Measurements from ENCODE around the gene LRRC43. TPM values are rescaled to one million over a fixed set of nuclear protein-coding genes. Genes with fewer than 3 reads are reported as not detected.

LRRC43 gene
- total RNA-seq, 2 experiments from 2014 or later: 0.38 TPM; not detected in 1

DNA sequence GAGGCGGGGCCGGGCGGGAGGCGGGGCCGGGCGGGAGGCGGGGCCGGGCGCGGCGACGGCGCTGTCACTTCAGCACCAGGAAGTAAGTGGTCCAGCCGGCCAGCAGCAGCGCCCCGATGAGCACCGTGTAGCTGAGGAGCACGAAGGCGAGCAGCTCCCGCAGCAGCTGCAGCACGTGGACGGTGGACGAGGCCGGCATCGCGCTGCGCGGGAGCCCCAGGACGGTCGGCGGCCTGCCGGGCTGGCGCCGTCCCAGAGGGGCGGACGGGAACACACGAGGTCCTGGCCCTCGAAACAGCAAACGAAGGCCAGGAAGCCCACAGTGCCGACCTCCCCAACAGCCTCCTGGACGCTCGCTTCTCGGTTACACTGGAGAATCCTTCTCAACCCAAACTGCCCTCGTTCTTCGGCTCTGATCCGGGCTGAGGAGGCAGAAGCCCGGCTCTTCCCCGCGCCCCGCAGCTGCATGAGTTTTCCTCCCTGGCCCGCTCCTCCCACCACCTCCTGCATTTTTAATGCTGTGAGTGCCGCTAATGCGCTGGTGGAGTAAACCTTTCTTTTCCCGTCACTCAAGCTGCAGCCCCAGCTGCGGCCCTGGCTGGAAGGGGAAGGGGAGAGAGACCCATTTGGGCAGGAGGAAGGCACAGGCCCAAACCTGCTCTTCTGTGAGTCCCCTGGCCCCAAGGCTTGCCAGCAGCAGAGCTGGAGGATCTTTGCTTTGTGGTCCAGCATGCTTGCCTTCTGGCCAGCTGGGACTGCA is 43.6 kb downstream of the LRRC43 start:
- H3K9me3 Mint-ChIP-seq: no peaks in the 10 kb centered on the region
- H3K4me3 Mint-ChIP-seq: peak overlapping the region; percentile 84
- peaks cover 33% of the 10 kb centered on the region for H3K36me3 Mint-ChIP-seq (ENCODE audit: low read depth)
- H3K27me3 Mint-ChIP-seq: no peaks in the 10 kb centered on the region
- no peak for DNase-seq
- no peak overlapping the region for H3K27ac Mint-ChIP-seq
- H3K4me1 Mint-ChIP-seq: peaks cover 43% of the 10 kb centered on the region
- ChIA-PET POLR2A (interaction anchor here (0.6 to 5.1 kb wide), 16 partner anchors 8 to 826 kb away, joined by 3 to 86 read pairs (median 4); partner anchors contain the start of genes B3GNT4, RNF34, TMEM120B and VPS33A), CTCF (interaction anchor here (0.6 to 3.8 kb wide), 7 partner anchors 11 to 432 kb away, joined by 3 to 24 read pairs (median 4); partner anchors contain the start of gene VPS33A)

DNA sequence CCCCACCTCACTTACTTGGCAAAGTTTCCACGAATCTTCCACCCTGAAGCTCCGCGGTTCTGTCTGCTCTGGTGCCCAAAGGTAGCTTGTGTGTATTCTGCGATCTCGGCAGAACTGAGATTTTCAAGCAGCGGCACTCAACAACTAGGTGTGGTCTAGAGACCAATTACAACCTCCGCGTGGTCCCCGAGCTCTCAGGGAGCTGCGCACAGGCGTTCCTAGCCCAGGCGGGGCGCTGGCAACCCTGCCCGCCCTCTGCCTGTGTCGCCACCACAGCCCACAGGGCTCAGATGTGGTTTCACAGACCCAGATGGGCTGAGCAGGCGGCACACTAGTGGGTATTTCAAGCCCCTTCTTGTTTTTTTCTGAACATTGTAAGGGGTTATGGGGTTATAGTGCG is 44.4 kb downstream of the LRRC43 start:
- H3K4me1 Mint-ChIP-seq: peaks cover 43% of the 10 kb centered on the region
- peak; percentile 45 for DNase-seq
- H3K27ac Mint-ChIP-seq: no peak overlapping the region
- H3K36me3 Mint-ChIP-seq (ENCODE audit: low read depth): peaks cover 32% of the 10 kb centered on the region
- peak overlapping the region; percentile 84 for H3K4me3 Mint-ChIP-seq
- ChIA-PET CTCF (interaction anchor here (0.6 to 3.8 kb wide), 3 partner anchors 17 to 39 kb away, joined by 4 to 24 read pairs (median 20); partner anchors contain the start of gene VPS33A), POLR2A (interaction anchor here (1.1 to 5.1 kb wide), 4 partner anchors 13 to 40 kb away, joined by 5 to 86 read pairs (median 32); partner anchors contain the start of gene VPS33A)
- H3K9me3 Mint-ChIP-seq: no peaks in the 10 kb centered on the region
- H3K27me3 Mint-ChIP-seq: no peaks in the 10 kb centered on the region

DNA sequence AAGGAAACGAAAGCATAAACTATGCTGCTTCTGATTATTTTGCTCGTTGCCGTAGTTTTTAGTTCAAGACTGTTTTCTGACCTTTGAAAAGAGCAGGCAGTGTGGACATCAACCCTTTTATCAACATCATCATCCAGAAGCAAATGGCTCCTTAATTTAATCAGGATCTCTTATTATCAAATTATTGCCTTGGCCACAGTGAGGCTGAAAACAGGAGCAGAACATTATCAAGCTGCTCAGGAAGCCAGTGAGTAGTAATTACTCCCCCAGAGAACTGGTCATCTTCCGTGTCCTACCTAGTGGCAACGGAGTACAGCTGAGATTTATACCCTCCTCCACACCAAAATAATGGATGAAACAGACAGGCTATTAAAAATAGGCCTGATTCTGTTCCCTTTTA is 45.2 kb downstream of the LRRC43 start:
- Mint-ChIP-seq H3K4me1 (peaks cover 39% of the 10 kb centered on the region), H3K36me3 (ENCODE audit: low read depth) (peaks cover 31% of the 10 kb centered on the region), H3K27me3 (no peaks in the 10 kb centered on the region), H3K4me3 (peak overlapping the region; percentile 84), H3K27ac (peak overlapping the region; percentile 41), H3K9me3 (no peaks in the 10 kb centered on the region)
- ChIA-PET CTCF (interaction anchor here (3.6 to 3.8 kb wide), 2 partner anchors 16 to 38 kb away, joined by 20 to 24 read pairs; partner anchors contain the start of gene VPS33A), POLR2A (interaction anchor here (4.2 kb wide), 1 partner anchor 17 kb away, joined by 86 read pairs; no protein-coding TSS in a partner anchor)
- DNase-seq: no peak

DNA sequence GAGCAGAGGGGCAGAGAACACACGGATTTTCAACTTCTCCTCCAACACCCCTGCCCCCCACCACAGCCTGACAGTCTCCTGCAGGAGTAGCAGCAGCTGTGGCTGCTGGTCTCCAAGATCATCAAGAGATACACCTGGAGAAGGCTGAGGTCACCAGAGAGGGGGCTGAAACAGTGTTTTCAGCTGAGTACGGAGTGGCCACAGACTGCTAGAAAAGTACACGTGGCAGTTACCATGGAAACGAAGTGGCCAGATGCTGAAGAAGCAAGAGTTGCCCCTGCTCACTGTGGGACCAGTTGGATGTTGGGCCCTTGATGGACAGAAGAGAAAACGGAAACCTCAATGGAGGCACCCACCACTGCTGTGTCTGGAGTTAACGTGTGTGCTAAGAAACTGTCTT is 47.9 kb downstream of the LRRC43 start:
- POLR2A ChIA-PET: no interaction called here
- peaks cover 29% of the 10 kb centered on the region for H3K36me3 Mint-ChIP-seq (ENCODE audit: low read depth)
- no peaks in the 10 kb centered on the region for H3K27me3 Mint-ChIP-seq
- no peak overlapping the region for H3K27ac Mint-ChIP-seq
- no peak for DNase-seq
- CTCF ChIA-PET: interaction anchor here (1.9 kb wide), 1 partner anchor 14 kb away, joined by 4 read pairs; no protein-coding TSS in a partner anchor
- peaks cover 22% of the 10 kb centered on the region for H3K4me1 Mint-ChIP-seq
- no peaks in the 10 kb centered on the region for H3K9me3 Mint-ChIP-seq
- H3K4me3 Mint-ChIP-seq: no peak overlapping the region

DNA sequence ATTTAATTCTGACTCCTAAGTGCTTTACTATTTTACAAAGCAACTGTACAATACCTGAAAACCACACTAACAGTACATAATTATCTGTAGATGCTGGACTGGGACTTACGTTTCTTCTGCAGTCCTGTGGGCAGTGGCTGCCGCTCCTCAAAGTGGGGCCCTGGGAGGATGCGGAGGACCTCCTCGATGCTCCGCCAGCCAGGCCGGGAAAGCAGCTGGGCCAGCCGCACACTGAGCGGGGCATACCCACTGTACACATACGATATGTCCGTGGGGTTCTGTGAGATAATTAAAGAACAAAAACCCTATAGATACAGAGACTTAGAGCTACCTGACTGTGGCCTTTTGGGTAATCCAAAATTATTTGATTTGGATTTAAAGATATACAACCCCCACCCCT is 49.8 kb downstream of the LRRC43 start:
- POLR2A ChIA-PET: interaction anchor here (1.5 kb wide), 1 partner anchor 9 kb away, joined by 3 read pairs; no protein-coding TSS in a partner anchor
- H3K4me3 Mint-ChIP-seq: no peak overlapping the region
- H3K36me3 Mint-ChIP-seq (ENCODE audit: low read depth): peaks cover 35% of the 10 kb centered on the region
- no peaks in the 10 kb centered on the region for H3K27me3 Mint-ChIP-seq
- no peaks in the 10 kb centered on the region for H3K9me3 Mint-ChIP-seq
- H3K4me1 Mint-ChIP-seq: peaks cover 8% of the 10 kb centered on the region
- no peak overlapping the region for H3K27ac Mint-ChIP-seq
- no peak for DNase-seq
- CTCF ChIA-PET: interaction anchor here (1.5 kb wide), 1 partner anchor 12 kb away, joined by 4 read pairs; no protein-coding TSS in a partner anchor

DNA sequence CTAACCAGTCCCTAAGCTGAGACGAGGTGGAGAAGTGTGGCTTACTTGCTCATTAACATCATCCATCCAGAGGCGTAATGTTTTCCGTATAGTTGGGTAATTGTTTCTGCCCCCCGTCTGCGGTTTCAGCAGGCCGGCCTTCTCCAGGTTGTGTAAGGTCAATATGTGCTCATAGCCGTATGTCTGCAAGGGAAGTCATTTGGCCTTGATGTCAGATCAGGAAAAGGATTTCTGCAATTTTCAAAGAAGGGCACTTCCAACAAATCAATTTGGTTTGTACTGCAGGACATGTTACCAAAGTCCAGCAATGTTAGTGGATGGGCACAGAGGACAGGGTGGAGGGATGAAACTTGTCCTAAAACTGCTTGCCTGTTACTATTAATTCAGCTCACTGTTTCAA is 52.8 kb downstream of the LRRC43 start:
- CTCF ChIA-PET: no interaction called here
- Mint-ChIP-seq H3K27ac (no peak overlapping the region), H3K4me3 (no peak overlapping the region), H3K4me1 (peaks cover 2% of the 10 kb centered on the region), H3K36me3 (ENCODE audit: low read depth) (peaks cover 47% of the 10 kb centered on the region), H3K27me3 (no peaks in the 10 kb centered on the region), H3K9me3 (no peaks in the 10 kb centered on the region)
- POLR2A ChIA-PET: interaction anchor here (1.2 kb wide), 1 partner anchor 9 kb away, joined by 4 read pairs; no protein-coding TSS in a partner anchor
- DNase-seq: no peak

DNA sequence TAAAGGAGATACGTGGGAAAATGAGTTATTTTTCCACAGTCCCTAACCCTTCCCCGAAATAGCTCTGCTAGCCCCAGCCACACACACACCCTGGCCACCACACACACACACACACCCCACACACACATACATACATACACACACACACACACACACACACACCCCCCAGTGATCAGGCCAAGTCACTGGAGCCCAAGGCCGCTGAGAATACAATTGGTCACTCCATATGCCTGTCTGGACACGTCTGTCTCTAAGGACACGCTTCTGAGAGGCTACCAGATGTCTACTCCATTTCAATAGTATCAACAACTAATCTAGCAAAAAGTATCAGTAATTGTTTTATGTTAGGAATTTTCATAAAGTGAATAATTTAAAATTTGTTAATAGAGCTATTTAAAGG is 55.9 kb downstream of the LRRC43 start:
- POLR2A ChIA-PET: interaction anchor here (0.5 kb wide), 1 partner anchor 343 kb away, joined by 3 read pairs; no protein-coding TSS in a partner anchor
- H3K27me3 Mint-ChIP-seq: no peaks in the 10 kb centered on the region

DNA sequence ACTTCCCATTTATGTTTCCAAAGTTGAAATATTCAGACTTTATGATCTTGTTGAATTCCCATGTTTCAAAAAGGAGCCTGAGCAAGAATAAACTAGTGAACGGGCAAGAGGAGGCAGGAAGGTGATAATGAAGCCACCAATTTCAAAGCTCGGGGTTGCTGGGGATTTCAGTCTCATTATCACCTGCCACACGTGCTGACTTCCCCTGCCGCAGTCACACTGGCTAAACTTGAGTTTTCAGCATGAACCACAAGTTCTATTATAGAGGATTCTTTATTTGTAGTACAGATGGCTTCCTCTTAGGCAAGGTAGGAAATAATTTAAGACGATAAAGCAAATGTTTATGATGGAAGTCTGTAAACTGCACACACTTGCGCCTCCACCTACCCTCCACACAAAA is 61.0 kb downstream of the LRRC43 start:
- CTCF ChIA-PET: interaction anchor here (1.4 to 2.3 kb wide), 4 partner anchors 18 to 449 kb away, joined by 4 to 20 read pairs (median 9); partner anchors contain the start of genes CFAP251 and DIABLO
- peaks cover 24% of the 10 kb centered on the region for H3K36me3 Mint-ChIP-seq (ENCODE audit: low read depth)
- H3K27ac Mint-ChIP-seq: peak overlapping the region; percentile 96
- no peaks in the 10 kb centered on the region for H3K27me3 Mint-ChIP-seq
- DNase-seq: peak; percentile 39
- H3K4me3 Mint-ChIP-seq: peak overlapping the region; percentile 70
- no peaks in the 10 kb centered on the region for H3K9me3 Mint-ChIP-seq
- POLR2A ChIA-PET: interaction anchor here (0.8 to 3.7 kb wide), 12 partner anchors 8 to 1358 kb away, joined by 3 to 86 read pairs (median 4); partner anchors contain the start of genes DDX55, DIABLO, KNTC1 and RSRC2
- peaks cover 31% of the 10 kb centered on the region for H3K4me1 Mint-ChIP-seq

More for the DNA sequence above, 55.9 kb downstream of the LRRC43 start:
- Mint-ChIP-seq H3K27ac (no peak overlapping the region), H3K36me3 (ENCODE audit: low read depth) (peaks cover 36% of the 10 kb centered on the region), H3K4me1 (peaks cover 13% of the 10 kb centered on the region), H3K4me3 (no peak overlapping the region), H3K9me3 (no peaks in the 10 kb centered on the region)
- DNase-seq: no peak
- CTCF ChIA-PET: interaction anchor here (0.6 kb wide), 1 partner anchor 20 kb away, joined by 3 read pairs; no protein-coding TSS in a partner anchor

DNA sequence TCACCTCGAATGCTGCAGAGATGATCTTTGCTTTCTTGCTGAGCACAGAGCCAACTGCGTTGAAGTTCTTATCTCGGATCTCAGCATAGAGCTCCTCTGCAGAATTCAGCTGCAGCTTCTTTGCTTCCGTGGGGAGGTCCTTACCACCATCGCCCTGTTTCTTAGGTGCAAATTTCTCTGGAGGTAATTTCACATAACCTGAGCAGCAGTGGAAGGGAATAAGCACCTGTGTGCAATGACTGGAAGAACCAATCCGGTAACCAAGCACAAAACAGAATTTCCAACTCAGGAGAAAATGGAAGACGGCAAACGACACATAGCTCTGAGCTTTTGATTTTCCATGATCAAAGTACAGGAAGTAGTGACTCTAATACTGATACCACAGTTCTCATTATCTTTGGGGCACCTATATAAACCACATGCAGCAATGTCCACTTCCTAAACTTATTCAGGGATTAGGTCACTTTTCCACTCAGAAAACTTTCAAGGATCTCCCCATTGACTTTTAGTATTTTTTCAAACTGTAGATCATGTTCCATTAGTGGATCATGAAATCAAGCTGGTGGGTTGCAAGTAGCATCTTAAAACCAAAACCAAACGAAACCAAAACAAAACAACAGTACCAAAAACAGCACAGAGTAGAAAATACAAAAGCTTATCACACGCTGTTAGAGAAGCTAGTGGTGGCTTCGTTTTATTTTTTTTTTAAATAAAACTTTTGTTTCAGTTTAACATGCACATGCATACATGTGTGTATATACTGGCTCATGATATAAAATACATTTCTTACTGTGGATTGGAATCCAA is 61.8 kb downstream of the LRRC43 start:
- ChIA-PET POLR2A (interaction anchor here (0.7 to 3.7 kb wide), 18 partner anchors 8 to 1357 kb away, joined by 3 to 86 read pairs (median 4); partner anchors contain the start of genes DDX55, DIABLO, KNTC1 and RSRC2), CTCF (interaction anchor here (0.8 to 2.3 kb wide), 10 partner anchors 11 to 450 kb away, joined by 3 to 20 read pairs (median 4); partner anchors contain the start of genes CFAP251 and DIABLO)
- H3K4me3 Mint-ChIP-seq: peak overlapping the region; percentile 70
- peaks cover 30% of the 10 kb centered on the region for H3K36me3 Mint-ChIP-seq (ENCODE audit: low read depth)
- no peaks in the 10 kb centered on the region for H3K9me3 Mint-ChIP-seq
- peak overlapping the region; percentile 96 for H3K27ac Mint-ChIP-seq
- DNase-seq: peak; percentile 49
- H3K4me1 Mint-ChIP-seq: peaks cover 31% of the 10 kb centered on the region
- H3K27me3 Mint-ChIP-seq: no peaks in the 10 kb centered on the region

DNA sequence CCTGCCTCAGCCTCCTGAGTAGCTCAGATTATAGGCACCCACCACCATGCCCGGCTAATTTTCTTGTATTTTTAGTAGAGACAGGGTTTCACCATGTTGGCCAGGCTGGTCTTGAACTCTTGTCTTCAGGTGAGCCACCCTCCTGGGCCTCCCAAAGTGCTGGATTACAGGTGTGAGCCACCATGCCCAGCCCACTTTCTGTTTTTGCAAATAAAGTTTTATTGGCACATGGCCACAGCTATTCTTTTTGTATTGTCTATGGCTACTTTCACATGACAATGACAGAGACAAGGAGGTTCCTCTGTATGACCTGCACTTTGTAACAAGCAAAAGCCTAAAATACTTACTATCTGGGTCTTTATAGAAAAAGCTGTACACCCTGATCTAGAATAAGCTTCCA is 62.6 kb downstream of the LRRC43 start:
- Mint-ChIP-seq H3K4me1 (peaks cover 31% of the 10 kb centered on the region), H3K27me3 (no peaks in the 10 kb centered on the region), H3K27ac (peak overlapping the region; percentile 96), H3K9me3 (no peaks in the 10 kb centered on the region), H3K4me3 (peak overlapping the region; percentile 70), H3K36me3 (ENCODE audit: low read depth) (peaks cover 27% of the 10 kb centered on the region)
- POLR2A ChIA-PET: interaction anchor here (0.8 to 3.7 kb wide), 12 partner anchors 12 to 1356 kb away, joined by 3 to 86 read pairs (median 4); partner anchors contain the start of genes DDX55, DIABLO, KNTC1 and RSRC2
- DNase-seq: no peak
- CTCF ChIA-PET: interaction anchor here (1.0 to 2.3 kb wide), 3 partner anchors 12 to 91 kb away, joined by 4 to 14 read pairs (median 5); no protein-coding TSS in a partner anchor

DNA sequence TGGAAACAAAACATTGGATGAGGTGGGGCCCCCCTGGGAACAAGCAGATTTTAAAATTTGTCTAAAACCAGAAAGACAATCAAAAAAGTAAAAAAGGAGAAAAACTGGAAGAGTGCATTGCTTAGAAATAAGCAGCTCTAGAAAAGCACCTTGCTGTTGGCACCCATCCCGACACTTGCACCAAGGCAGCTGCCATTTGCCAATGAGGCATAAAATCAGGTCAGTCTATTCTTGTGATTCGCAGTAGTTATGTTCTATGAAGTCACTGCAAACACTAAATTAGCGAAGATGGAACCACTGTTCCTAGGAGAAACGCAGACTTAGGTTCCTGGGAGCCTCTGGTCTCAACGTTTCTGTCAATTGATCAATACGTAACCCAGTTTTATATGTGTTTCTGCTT is 67.1 kb downstream of the LRRC43 start:
- Mint-ChIP-seq H3K4me1 (peaks cover 6% of the 10 kb centered on the region), H3K4me3 (no peak overlapping the region), H3K36me3 (ENCODE audit: low read depth) (peaks cover 16% of the 10 kb centered on the region), H3K27ac (no peak overlapping the region), H3K27me3 (no peaks in the 10 kb centered on the region), H3K9me3 (no peaks in the 10 kb centered on the region)
- DNase-seq: no peak
- ChIA-PET POLR2A (no interaction called here), CTCF (interaction anchor here (2.1 kb wide), 1 partner anchor 11 kb away, joined by 5 read pairs; no protein-coding TSS in a partner anchor)

DNA sequence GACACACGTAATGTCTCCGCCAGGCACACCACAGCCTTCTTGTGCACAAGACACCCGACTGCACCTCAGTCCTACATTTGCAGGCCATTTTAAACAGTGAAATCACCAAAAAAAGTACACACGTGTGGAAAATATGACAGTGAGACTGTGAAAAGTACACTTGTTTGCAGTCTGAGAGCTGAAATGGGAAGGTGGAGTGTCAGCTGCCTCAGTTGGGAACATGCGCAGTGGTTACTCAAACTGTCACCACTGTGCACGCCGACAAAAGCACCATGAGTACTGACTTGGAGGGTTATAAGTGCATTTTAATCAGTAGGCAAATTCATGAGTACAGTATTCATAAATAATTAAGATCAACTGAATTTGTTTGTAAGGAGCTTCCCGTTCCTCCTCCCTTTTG is 67.6 kb downstream of the LRRC43 start:
- POLR2A ChIA-PET: interaction anchor here (1.0 kb wide), 1 partner anchor 15 kb away, joined by 3 read pairs; no protein-coding TSS in a partner anchor
- H3K4me1 Mint-ChIP-seq: peaks cover 5% of the 10 kb centered on the region
- CTCF ChIA-PET: interaction anchor here (2.1 kb wide), 1 partner anchor 10 kb away, joined by 5 read pairs; no protein-coding TSS in a partner anchor
- H3K27ac Mint-ChIP-seq: no peak overlapping the region
- no peaks in the 10 kb centered on the region for H3K9me3 Mint-ChIP-seq
- H3K4me3 Mint-ChIP-seq: no peak overlapping the region
- H3K27me3 Mint-ChIP-seq: no peaks in the 10 kb centered on the region
- DNase-seq: no peak
- H3K36me3 Mint-ChIP-seq (ENCODE audit: low read depth): peaks cover 16% of the 10 kb centered on the region
